A549 (cell line): Measurements from ENCODE around the gene COMTD1. TPM values are rescaled to one million over a fixed set of nuclear protein-coding genes. Genes with fewer than 3 reads are reported as not detected.

Experiments
- ATAC-seq, 2 experiments: fragments of 200-7000 bp in 1 of 2; fragments of >200 bp in 1 of 2; cut with Nextera tagmentation in 1 of 2; cut with Tn5 transposase in 1 of 2; 3 replicates each; pipeline versions ENCODE4 v1.8.0 to v1.9.1; 2018 to 2020; ENCODE audit warnings: mild to moderate bottlenecking in 1 of 2, moderate library complexity in 1 of 2
- CTCF ChIA-PET: fragments of 300-600 bp; sonication (Branson Sonifier 250); formaldehyde crosslinking; extraction: SDS; loops from one replicate; lab custom pipeline; 2021; ENCODE audit warnings: antibody characterized with exemption, inconsistent platforms; lab: Yijun Ruan, JAX
- POLR2A ChIA-PET: fragments of 350-600 bp; formaldehyde crosslinking; extraction: SDS; loops from one replicate; lab custom pipeline; 2021; ENCODE audit warnings: antibody characterized with exemption, inconsistent platforms; lab: Yijun Ruan, JAX
- DNase-seq, 2 experiments: peaks; one replicate each; pipeline versions ENCODE4 v3.0.0 to v3.0.0-alpha.2; 2011 to 2016; ENCODE audit warnings: low read depth in 1 of 2, low spot score in 1 of 2
- FAIRE-seq: peaks from 2 replicates; lab custom pipeline; 2011; peaks lifted over from hg19 to GRCh38; lab: Jason Lieb, UNC
- H3K27ac ChIP-seq, 2 experiments: fragments of >200 bp; sonication (Bioruptor Twin); formaldehyde crosslinking; 3 replicates each; pipeline ENCODE4 v1.5.1; 2016 to 2017
- H3K4me1 ChIP-seq: fragments of >200 bp; sonication (Bioruptor Twin); formaldehyde crosslinking; 3 replicates; pipeline ENCODE4 v1.6.1; 2016
- H3K4me2 ChIP-seq: fragments of >200 bp; sonication (Bioruptor Twin); formaldehyde crosslinking; 3 replicates; pipeline ENCODE4 v1.6.1; 2016
- H3K4me3 ChIP-seq: fragments of >200 bp; sonication (Bioruptor Twin); formaldehyde crosslinking; 3 replicates; pipeline ENCODE4 v1.5.1; 2016
- H3K9me3 ChIP-seq: fragments of >200 bp; sonication (Bioruptor Twin); formaldehyde crosslinking; 3 replicates; pipeline ENCODE4 v1.6.1; 2016
- CBX8 ChIP-seq: fragments of 200-600 bp; sonication (generic); IDR thresholded peaks from 2 replicates; pipeline ENCODE4 v1.6.1; 2016
- CHD2 ChIP-seq: fragments of 150-350 bp; IDR thresholded peaks from 2 replicates; pipeline ENCODE4 v1.6.1; 2014; ENCODE audit warnings: low read length; ENCODE audit not compliant: partially characterized antibody
- CHD4 ChIP-seq: fragments of 200-600 bp; sonication (generic); IDR thresholded peaks from 2 replicates; pipeline ENCODE4 v1.6.1; 2016; ENCODE audit warnings: antibody characterized with exemption, mild to moderate bottlenecking, borderline replicate concordance
- E2F6 ChIP-seq: IDR thresholded peaks from 2 replicates; pipeline ENCODE4 v1.6.1; 2012; ENCODE audit warnings: low read depth, borderline replicate concordance
- ESRRA ChIP-seq: fragments of 150-350 bp; IDR thresholded peaks from 2 replicates; pipeline ENCODE4 v1.6.1; 2014; ENCODE audit warnings: mild to moderate bottlenecking, low read length, borderline replicate concordance
- FOSB ChIP-seq: fragments of 250-450 bp; sonication (Bioruptor Pico); IDR thresholded peaks from 2 replicates; pipeline ENCODE4 v1.5.0; 2020; ENCODE audit warnings: mild to moderate bottlenecking, moderate library complexity
- GATA3 ChIP-seq: IDR thresholded peaks from 2 replicates; pipeline ENCODE4 v1.6.1; 2012; ENCODE audit warnings: borderline replicate concordance
- HOXA7 ChIP-seq: fragments of 250-450 bp; sonication (Bioruptor Pico); IDR thresholded peaks from 2 replicates; pipeline ENCODE4 v1.5.0; 2020; ENCODE audit warnings: mild to moderate bottlenecking, moderate library complexity
- JUN ChIP-seq, 2 experiments: fragments of >200 bp; sonication (Bioruptor Twin); formaldehyde crosslinking; IDR thresholded peaks; 2 replicates in 1 of 2; 3 replicates in 1 of 2; pipeline ENCODE4 v1.6.1; 2016 to 2017
- JUNB ChIP-seq: fragments of >200 bp; sonication (Bioruptor Twin); formaldehyde crosslinking; IDR thresholded peaks from 2 replicates; pipeline ENCODE4 v1.6.1; 2016
- MAFK ChIP-seq: fragments of 450-650 bp; IDR thresholded peaks from 2 replicates; pipeline ENCODE4 v1.6.1; 2014; ENCODE audit not compliant: partially characterized antibody
- MAZ ChIP-seq: fragments of 150-350 bp; IDR thresholded peaks from 2 replicates; pipeline ENCODE4 v1.6.1; 2014; ENCODE audit warnings: antibody characterized with exemption, low read depth, low read length, borderline replicate concordance
- NPAS2 ChIP-seq: fragments of 250-450 bp; sonication (Bioruptor Pico); IDR thresholded peaks from 2 replicates; pipeline ENCODE4 v1.8.0; 2022; ENCODE audit warnings: mild to moderate bottlenecking, moderate library complexity, borderline replicate concordance
- NR3C1 ChIP-seq: fragments of >200 bp; sonication (Bioruptor Twin); formaldehyde crosslinking; IDR thresholded peaks from 3 replicates; pipeline ENCODE4 v1.6.1; 2017
- PHF8 ChIP-seq: fragments of 200-600 bp; sonication (generic); IDR thresholded peaks from 2 replicates; pipeline ENCODE4 v1.6.1; 2016; ENCODE audit warnings: low read depth, mild to moderate bottlenecking, antibody characterized with exemption, moderate library complexity, borderline replicate concordance
- POLR2AphosphoS2 ChIP-seq: conservative IDR thresholded peaks from 2 replicates; pipeline ENCODE4 v1.6.1; 2012; ENCODE audit warnings: low read length, improper control_type of control experiment, inconsistent platforms
- RARB ChIP-seq: fragments of 250-450 bp; sonication (Bioruptor Pico); IDR thresholded peaks from 2 replicates; pipeline ENCODE4 v1.8.0; 2021; ENCODE audit warnings: mild to moderate bottlenecking, moderate library complexity
- RFX5 ChIP-seq: fragments of 450-650 bp; IDR thresholded peaks from 2 replicates; pipeline ENCODE4 v1.7.1; 2014; ENCODE audit warnings: antibody characterized with exemption, mild to moderate bottlenecking, moderate library complexity
- SMC3 ChIP-seq: fragments of >200 bp; sonication (Bioruptor Twin); formaldehyde crosslinking; IDR thresholded peaks from 3 replicates; pipeline ENCODE4 v1.6.1; 2018; ENCODE audit warnings: inconsistent platforms
- SREBF2 ChIP-seq: fragments of 450-650 bp; IDR thresholded peaks from 2 replicates; pipeline ENCODE4 v1.6.1; 2014; ENCODE audit warnings: mild to moderate bottlenecking, moderate library complexity
- TFCP2L1 ChIP-seq: fragments of 250-450 bp; sonication (Bioruptor Pico); IDR thresholded peaks from 2 replicates; pipeline ENCODE4 v1.5.0; 2021; ENCODE audit warnings: mild to moderate bottlenecking
- TP53 ChIP-seq: fragments of 250-450 bp; sonication (Bioruptor Pico); IDR thresholded peaks from 2 replicates; pipeline ENCODE4 v1.5.0; 2021; ENCODE audit warnings: mild to moderate bottlenecking, moderate library complexity
- ZFP36 ChIP-seq: fragments of 450-650 bp; IDR thresholded peaks from 2 replicates; pipeline ENCODE4 v1.6.1; 2014; ENCODE audit warnings: borderline replicate concordance; ENCODE audit not compliant: partially characterized antibody
- WGBS: methylation state at CpG from one replicate; pipeline ENCODE4 v1.1.6; 2017; ENCODE audit errors: missing lambda C conversion rate; 5-methylcytosine and 5-hydroxymethylcytosine counted together
- polyA plus RNA-seq, 4 experiments: library from polyadenylated mRNA; depleted of rRNA in 3 of 4; stranded (reverse); fragments of >200 nt; fragmentation: RNase III in 1 of 4; extraction: RNeasy Plus Mini Kit Qiagen cat#74134 plus additional on column Dnase treatment in 1 of 4; gene quantifications; 2 replicates in 3 of 4; 3 replicates in 1 of 4; pipeline ENCODE4 v1.2.3, GENCODE V29; 2011 to 2017
- TF ChIP-seq, protein P1 (sequence below): fragments of 250-450 bp; sonication (Bioruptor Pico); IDR thresholded peaks from 2 replicates; pipeline ENCODE4 v1.5.0; 2021; ENCODE audit warnings: mild to moderate bottlenecking, moderate library complexity, borderline replicate concordance
- TF ChIP-seq, protein P2 (sequence below): fragments of 450-650 bp; IDR thresholded peaks from 2 replicates; pipeline ENCODE4 v1.6.1; 2014; ENCODE audit warnings: antibody characterized with exemption
- TF ChIP-seq, protein P3 (sequence below): fragments of 200-600 bp; sonication (generic); IDR thresholded peaks from 2 replicates; pipeline ENCODE4 v1.6.1; 2016; ENCODE audit warnings: antibody characterized with exemption, mild to moderate bottlenecking, moderate library complexity
- TF ChIP-seq, protein P4 (sequence below): fragments of >200 bp; sonication (Bioruptor Twin); formaldehyde crosslinking; IDR thresholded peaks from 3 replicates; pipeline ENCODE4 v1.5.1; 2016

The COMTD1 gene
- polyA plus RNA-seq, 2 of the 4 experiments (the other 2 are of a cell fraction): 9.8 to 34.2 TPM

GRCh38 chr10:75266945-75267344 is 31.2 kb upstream of the COMTD1 start (continued):
- TF ChIP-seq, protein P1, sequence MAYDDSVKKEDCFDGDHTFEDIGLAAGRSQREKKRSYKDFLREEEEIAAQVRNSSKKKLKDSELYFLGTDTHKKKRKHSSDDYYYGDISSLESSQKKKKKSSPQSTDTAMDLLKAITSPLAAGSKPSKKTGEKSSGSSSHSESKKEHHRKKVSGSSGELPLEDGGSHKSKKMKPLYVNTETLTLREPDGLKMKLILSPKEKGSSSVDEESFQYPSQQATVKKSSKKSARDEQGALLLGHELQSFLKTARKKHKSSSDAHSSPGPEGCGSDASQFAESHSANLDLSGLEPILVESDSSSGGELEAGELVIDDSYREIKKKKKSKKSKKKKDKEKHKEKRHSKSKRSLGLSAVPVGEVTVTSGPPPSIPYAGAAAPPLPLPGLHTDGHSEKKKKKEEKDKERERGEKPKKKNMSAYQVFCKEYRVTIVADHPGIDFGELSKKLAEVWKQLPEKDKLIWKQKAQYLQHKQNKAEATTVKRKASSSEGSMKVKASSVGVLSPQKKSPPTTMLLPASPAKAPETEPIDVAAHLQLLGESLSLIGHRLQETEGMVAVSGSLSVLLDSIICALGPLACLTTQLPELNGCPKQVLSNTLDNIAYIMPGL (CRISPR knock-in tag): no peak

DNA sequence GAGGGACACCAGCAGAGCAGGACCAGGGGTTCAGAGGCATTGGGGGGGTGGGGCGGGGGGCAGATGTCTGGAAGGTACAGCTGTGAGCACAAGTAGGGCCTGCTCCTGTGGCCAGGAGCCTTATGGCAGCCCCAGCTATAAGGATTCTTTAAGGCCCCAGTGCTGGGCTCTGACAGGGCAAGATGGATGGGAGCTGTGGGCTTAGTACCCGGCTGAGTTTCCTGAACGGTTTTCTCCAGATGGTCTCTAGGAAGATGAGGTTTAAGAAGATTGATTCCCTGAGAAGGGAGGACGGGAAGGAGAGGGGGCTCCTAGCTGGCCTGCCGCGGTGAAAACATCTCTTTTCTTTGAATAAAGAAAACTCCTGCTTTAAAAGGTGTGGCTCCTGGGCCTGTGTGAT is 30.1 kb upstream of the COMTD1 start:
- no peak for ATAC-seq
- 67% methylated on average over 5 of the region's 6 CpGs for whole genome bisulfite sequencing
- H3K4me3 ChIP-seq: no peak overlapping the region
- ChIA-PET CTCF (interaction anchor here (1.2 kb wide), 2 partner anchors 10 to 19 kb away, joined by 3 read pairs; no protein-coding TSS in a partner anchor), POLR2A (no interaction called here)
- TF ChIP-seq POLR2AphosphoS2 (no peak), NPAS2 (CRISPR knock-in tag) (no peak), ZFP36 (no peak), JUNB (no peak), MAZ (no peak), NR3C1 (no peak), RFX5 (no peak), CBX8 (no peak), ESRRA (no peak), SMC3 (no peak), GATA3 (no peak), JUN (IDR thresholded peaks at IDR 0.05) (no peak)
- TF ChIP-seq, protein P2, sequence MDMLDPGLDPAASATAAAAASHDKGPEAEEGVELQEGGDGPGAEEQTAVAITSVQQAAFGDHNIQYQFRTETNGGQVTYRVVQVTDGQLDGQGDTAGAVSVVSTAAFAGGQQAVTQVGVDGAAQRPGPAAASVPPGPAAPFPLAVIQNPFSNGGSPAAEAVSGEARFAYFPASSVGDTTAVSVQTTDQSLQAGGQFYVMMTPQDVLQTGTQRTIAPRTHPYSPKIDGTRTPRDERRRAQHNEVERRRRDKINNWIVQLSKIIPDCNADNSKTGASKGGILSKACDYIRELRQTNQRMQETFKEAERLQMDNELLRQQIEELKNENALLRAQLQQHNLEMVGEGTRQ: no peak
- TF ChIP-seq, protein P1 (CRISPR knock-in tag): no peak
- TF ChIP-seq, protein P3, sequence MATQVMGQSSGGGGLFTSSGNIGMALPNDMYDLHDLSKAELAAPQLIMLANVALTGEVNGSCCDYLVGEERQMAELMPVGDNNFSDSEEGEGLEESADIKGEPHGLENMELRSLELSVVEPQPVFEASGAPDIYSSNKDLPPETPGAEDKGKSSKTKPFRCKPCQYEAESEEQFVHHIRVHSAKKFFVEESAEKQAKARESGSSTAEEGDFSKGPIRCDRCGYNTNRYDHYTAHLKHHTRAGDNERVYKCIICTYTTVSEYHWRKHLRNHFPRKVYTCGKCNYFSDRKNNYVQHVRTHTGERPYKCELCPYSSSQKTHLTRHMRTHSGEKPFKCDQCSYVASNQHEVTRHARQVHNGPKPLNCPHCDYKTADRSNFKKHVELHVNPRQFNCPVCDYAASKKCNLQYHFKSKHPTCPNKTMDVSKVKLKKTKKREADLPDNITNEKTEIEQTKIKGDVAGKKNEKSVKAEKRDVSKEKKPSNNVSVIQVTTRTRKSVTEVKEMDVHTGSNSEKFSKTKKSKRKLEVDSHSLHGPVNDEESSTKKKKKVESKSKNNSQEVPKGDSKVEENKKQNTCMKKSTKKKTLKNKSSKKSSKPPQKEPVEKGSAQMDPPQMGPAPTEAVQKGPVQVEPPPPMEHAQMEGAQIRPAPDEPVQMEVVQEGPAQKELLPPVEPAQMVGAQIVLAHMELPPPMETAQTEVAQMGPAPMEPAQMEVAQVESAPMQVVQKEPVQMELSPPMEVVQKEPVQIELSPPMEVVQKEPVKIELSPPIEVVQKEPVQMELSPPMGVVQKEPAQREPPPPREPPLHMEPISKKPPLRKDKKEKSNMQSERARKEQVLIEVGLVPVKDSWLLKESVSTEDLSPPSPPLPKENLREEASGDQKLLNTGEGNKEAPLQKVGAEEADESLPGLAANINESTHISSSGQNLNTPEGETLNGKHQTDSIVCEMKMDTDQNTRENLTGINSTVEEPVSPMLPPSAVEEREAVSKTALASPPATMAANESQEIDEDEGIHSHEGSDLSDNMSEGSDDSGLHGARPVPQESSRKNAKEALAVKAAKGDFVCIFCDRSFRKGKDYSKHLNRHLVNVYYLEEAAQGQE: no peak
- H3K27ac ChIP-seq: no peak overlapping the region
- H3K9me3 ChIP-seq: no peaks in the 10 kb centered on the region
- no peak overlapping the region for H3K4me2 ChIP-seq
- DNase-seq: no peak
- no peaks in the 10 kb centered on the region for H3K4me1 ChIP-seq
- FAIRE-seq: no peak

DNA sequence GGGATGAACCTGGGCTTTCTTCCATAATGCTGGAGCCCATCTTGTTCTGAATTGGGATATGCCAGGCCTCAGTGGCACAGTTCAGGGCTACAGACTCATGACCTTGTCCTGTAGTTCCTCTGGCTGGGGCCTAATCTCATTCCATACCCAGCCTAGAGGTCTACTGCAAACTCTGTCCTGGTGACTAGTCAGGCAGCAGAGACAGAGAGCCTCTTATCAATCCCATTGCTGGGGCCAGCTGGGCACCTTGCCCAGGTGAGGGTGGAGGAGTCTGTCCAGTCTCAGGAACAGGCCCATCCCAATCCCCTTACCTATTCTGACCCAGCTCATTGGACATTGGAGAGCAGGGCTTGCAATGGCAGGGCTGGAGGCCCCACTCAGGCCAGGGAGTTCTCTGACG is 28.0 kb upstream of the COMTD1 start:
- no peak overlapping the region for H3K27ac ChIP-seq
- no peak overlapping the region for H3K4me3 ChIP-seq
- no peak overlapping the region for H3K4me2 ChIP-seq
- 100% methylated on average over 1 of the region's 1 CpG for WGBS
- CTCF ChIA-PET: interaction anchor here (1.4 to 4.8 kb wide), 2 partner anchors 9 to 27 kb away, joined by 3 to 16 read pairs; partner anchors contain the start of gene COMTD1
- FAIRE-seq (no peak), DNase-seq (no peak), ATAC-seq (0 out of 6 replicates have a peak, but pooled peaks of 1 of the 2 experiments have one; percentile 17)
- H3K9me3 ChIP-seq: no peaks in the 10 kb centered on the region
- POLR2A ChIA-PET: no interaction called here
- no peaks in the 10 kb centered on the region for H3K4me1 ChIP-seq
- TF ChIP-seq HOXA7 (CRISPR knock-in tag) (no peak), CHD2 (no peak), E2F6 (no peak), JUNB (no peak), TFCP2L1 (no peak), TP53 (no peak), PHF8 (no peak), CHD4 (no peak), SREBF2 (no peak), MAFK (no peak), FOSB (CRISPR knock-in tag) (no peak), RARB (CRISPR knock-in tag) (no peak)
- TF ChIP-seq, protein P4, sequence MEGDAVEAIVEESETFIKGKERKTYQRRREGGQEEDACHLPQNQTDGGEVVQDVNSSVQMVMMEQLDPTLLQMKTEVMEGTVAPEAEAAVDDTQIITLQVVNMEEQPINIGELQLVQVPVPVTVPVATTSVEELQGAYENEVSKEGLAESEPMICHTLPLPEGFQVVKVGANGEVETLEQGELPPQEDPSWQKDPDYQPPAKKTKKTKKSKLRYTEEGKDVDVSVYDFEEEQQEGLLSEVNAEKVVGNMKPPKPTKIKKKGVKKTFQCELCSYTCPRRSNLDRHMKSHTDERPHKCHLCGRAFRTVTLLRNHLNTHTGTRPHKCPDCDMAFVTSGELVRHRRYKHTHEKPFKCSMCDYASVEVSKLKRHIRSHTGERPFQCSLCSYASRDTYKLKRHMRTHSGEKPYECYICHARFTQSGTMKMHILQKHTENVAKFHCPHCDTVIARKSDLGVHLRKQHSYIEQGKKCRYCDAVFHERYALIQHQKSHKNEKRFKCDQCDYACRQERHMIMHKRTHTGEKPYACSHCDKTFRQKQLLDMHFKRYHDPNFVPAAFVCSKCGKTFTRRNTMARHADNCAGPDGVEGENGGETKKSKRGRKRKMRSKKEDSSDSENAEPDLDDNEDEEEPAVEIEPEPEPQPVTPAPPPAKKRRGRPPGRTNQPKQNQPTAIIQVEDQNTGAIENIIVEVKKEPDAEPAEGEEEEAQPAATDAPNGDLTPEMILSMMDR: no peak
